ENCODE results near the gene REEP3.

Gene REEP3

GRCh38 chr10:63671317-63671937, 150.2 kb downstream of the REEP3 start:
- no peak for DNase-seq

- DNase-seq = no peak
Observed at GRCh38 chr10:63672491-63672890, 151.3 kb downstream of the REEP3 start.

- DNase-seq = no peak
Observed at GRCh38 chr10:63673246-63673645, 152.0 kb downstream of the REEP3 start.

GRCh38 chr10:63673846-63674245, 152.6 kb downstream of the REEP3 start:
- no peak for DNase-seq
